ENCODE measurements around the gene ZBTB20. TPM values are rescaled to one million over a fixed set of nuclear protein-coding genes. Genes with fewer than 3 reads are reported as not detected.

Gene ZBTB20
- total RNA-seq, 1 donor from 2014 or later = 27.5 TPM

DNA sequence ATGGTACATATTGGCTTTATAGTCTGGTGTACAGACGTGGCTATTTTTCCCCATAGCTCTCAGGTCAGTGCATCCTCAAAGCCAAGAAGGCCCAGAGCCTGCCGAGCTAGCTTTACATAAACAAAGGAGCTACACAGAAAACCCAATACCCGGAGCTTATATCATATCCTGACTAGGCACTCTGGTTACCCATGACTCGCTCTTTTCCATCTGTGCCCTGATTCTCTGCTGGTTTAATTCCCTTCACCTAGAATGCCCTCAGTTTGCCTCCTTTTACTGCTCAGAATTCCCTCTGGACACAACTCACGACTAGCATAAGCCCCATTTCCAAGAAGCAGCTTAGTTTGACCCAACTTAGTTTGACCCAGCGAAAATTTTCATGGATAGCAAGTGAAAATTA, 742.5 kb downstream of the ZBTB20 start:
- no peaks in the 10 kb centered on the region for H3K9me3 Mint-ChIP-seq (ENCODE audit: unreplicated experiment)
- peaks cover 23% of the 10 kb centered on the region for H3K4me1 Mint-ChIP-seq (ENCODE audit: low read depth, unreplicated experiment)
- TF ChIP-seq, protein P1, sequence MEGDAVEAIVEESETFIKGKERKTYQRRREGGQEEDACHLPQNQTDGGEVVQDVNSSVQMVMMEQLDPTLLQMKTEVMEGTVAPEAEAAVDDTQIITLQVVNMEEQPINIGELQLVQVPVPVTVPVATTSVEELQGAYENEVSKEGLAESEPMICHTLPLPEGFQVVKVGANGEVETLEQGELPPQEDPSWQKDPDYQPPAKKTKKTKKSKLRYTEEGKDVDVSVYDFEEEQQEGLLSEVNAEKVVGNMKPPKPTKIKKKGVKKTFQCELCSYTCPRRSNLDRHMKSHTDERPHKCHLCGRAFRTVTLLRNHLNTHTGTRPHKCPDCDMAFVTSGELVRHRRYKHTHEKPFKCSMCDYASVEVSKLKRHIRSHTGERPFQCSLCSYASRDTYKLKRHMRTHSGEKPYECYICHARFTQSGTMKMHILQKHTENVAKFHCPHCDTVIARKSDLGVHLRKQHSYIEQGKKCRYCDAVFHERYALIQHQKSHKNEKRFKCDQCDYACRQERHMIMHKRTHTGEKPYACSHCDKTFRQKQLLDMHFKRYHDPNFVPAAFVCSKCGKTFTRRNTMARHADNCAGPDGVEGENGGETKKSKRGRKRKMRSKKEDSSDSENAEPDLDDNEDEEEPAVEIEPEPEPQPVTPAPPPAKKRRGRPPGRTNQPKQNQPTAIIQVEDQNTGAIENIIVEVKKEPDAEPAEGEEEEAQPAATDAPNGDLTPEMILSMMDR (IDR thresholded peaks at IDR 0.05; ENCODE audit: partially characterized antibody, unreplicated experiment) = no peak
- H3K36me3 Mint-ChIP-seq (ENCODE audit: unreplicated experiment) = no peaks in the 10 kb centered on the region
- no peak for DNase-seq
- H3K27me3 Mint-ChIP-seq (ENCODE audit: unreplicated experiment) = no peaks in the 10 kb centered on the region
- H3K4me3 Mint-ChIP-seq (ENCODE audit: unreplicated experiment) = no peak overlapping the region
- H3K27ac Mint-ChIP-seq (ENCODE audit: unreplicated experiment) = no peak overlapping the region

DNA sequence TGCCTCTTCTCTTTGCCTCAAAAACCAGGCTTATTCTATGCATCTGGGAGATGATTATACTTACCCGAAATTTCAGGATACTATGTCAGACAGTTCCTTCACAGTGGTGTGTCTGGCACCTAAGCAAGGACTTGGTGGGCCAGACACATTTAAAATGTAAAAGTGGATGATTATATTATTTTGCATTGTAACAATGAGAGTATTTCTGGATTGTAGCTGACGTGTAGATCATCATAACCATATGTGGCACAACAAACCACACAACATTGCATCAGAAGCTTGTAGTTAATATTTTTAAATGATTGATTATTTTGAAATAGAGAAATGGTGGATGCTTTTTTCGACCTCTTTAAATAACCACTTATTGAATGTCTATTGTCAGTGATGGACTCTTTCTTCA, 744.2 kb downstream of the ZBTB20 start:
- Mint-ChIP-seq H3K27ac (ENCODE audit: unreplicated experiment) (no peak overlapping the region), H3K9me3 (ENCODE audit: unreplicated experiment) (no peaks in the 10 kb centered on the region), H3K4me1 (ENCODE audit: low read depth, unreplicated experiment) (peaks cover 10% of the 10 kb centered on the region), H3K27me3 (ENCODE audit: unreplicated experiment) (no peaks in the 10 kb centered on the region), H3K36me3 (ENCODE audit: unreplicated experiment) (no peaks in the 10 kb centered on the region), H3K4me3 (ENCODE audit: unreplicated experiment) (no peak overlapping the region)
- DNase-seq = no peak
- TF ChIP-seq, protein P1 (IDR thresholded peaks at IDR 0.05; ENCODE audit: partially characterized antibody, unreplicated experiment) = no peak

DNA sequence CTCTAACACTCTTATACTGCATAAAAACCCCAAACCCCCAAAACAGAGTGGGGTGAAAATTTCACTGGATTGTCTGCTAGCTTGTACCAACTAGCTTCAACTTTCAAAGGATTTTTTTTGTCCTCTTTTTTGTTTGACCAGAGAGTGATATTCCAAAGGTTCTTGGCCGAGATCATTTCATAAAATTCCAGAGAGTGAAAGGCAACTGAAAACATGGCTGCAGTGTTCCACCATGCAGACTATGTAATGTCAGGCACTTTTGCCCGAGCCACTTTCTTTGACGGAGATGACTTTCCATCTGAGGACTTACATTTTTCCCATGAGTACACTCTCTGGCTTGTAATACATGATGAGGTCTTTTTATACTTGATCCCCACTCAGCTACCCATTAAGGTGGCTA, 745.7 kb downstream of the ZBTB20 start:
- Mint-ChIP-seq H3K27me3 (ENCODE audit: unreplicated experiment) (no peaks in the 10 kb centered on the region), H3K36me3 (ENCODE audit: unreplicated experiment) (no peaks in the 10 kb centered on the region), H3K27ac (ENCODE audit: unreplicated experiment) (no peak overlapping the region), H3K9me3 (ENCODE audit: unreplicated experiment) (no peaks in the 10 kb centered on the region), H3K4me3 (ENCODE audit: unreplicated experiment) (no peak overlapping the region), H3K4me1 (ENCODE audit: low read depth, unreplicated experiment) (peaks cover 8% of the 10 kb centered on the region)
- DNase-seq = no peak
- TF ChIP-seq, protein P1 (IDR thresholded peaks at IDR 0.05; ENCODE audit: partially characterized antibody, unreplicated experiment) = no peak

DNA sequence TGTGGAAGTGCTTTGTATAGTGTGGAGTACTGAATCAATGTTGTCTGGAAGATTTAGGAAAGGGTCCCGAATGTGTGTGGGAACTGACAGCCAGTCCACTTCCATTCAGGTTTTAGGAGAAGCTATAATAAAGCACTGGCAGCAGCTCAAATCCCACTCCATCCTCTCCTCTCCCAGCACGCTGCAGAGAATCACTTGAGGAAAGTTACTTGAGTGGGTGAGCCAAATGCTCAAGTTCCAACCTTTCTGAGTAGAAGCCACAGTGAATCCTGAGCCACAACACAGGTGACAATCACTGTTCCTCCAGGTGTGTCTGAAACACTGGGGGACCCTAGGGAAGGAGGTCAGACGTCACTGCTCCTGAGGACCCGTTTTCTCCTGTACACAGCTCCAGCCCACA, 746.7 kb downstream of the ZBTB20 start:
- H3K4me3 Mint-ChIP-seq (ENCODE audit: unreplicated experiment) = no peak overlapping the region
- TF ChIP-seq, protein P1 (IDR thresholded peaks at IDR 0.05; ENCODE audit: partially characterized antibody, unreplicated experiment) = no peak
- H3K36me3 Mint-ChIP-seq (ENCODE audit: unreplicated experiment) = no peaks in the 10 kb centered on the region
- H3K27ac Mint-ChIP-seq (ENCODE audit: unreplicated experiment) = peak overlapping the region; percentile 67
- no peaks in the 10 kb centered on the region for H3K9me3 Mint-ChIP-seq (ENCODE audit: unreplicated experiment)
- no peaks in the 10 kb centered on the region for H3K27me3 Mint-ChIP-seq (ENCODE audit: unreplicated experiment)
- no peak for DNase-seq
- H3K4me1 Mint-ChIP-seq (ENCODE audit: low read depth, unreplicated experiment) = peaks cover 8% of the 10 kb centered on the region

DNA sequence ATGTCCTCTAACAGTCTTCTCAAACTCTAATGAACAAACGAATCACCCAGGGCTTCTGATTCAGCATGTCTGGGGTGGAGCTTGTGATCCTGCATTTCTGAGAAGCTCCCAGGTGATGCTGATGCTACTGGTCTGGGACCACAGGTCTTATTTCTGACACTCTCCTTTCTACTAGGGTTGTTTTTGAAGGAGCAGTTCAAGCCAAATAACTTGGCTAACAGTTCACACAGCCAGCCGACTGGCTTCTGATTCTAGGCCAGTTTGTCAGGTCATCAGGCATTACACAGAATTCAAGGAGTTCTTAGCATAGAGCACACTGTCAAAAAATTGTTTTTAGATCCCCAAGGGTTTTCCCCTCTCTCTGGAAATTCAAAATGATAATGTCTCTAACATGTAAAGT, 752.5 kb downstream of the ZBTB20 start:
- peaks cover 3% of the 10 kb centered on the region for H3K4me1 Mint-ChIP-seq (ENCODE audit: low read depth, unreplicated experiment)
- no peaks in the 10 kb centered on the region for H3K36me3 Mint-ChIP-seq (ENCODE audit: unreplicated experiment)
- H3K27me3 Mint-ChIP-seq (ENCODE audit: unreplicated experiment) = no peaks in the 10 kb centered on the region
- TF ChIP-seq, protein P1 (IDR thresholded peaks at IDR 0.05; ENCODE audit: partially characterized antibody, unreplicated experiment) = no peak
- H3K4me3 Mint-ChIP-seq (ENCODE audit: unreplicated experiment) = no peak overlapping the region
- peaks cover 1% of the 10 kb centered on the region for H3K9me3 Mint-ChIP-seq (ENCODE audit: unreplicated experiment)
- no peak overlapping the region for H3K27ac Mint-ChIP-seq (ENCODE audit: unreplicated experiment)
- no peak for DNase-seq
